Posterior cingulate gyrus (tissue), 11 donors: ENCODE data around the gene SLC4A1AP.
"Not testable (repeated sequence)": the region's sequence is repeated elsewhere in the genome, so short reads cannot be mapped to it uniquely, and the experiment has no call there.

ENCODE experiments used
- DNase-seq, 10 donors: peaks; one replicate each; pipeline versions ENCODE4 v3.0.0 to v3.0.0-alpha.2; 2020 to 2021; ENCODE audit warnings: mixed read lengths in 3 of 10
- intact Hi-C: fragments of 100-400 bp; cut with DNase I; formaldehyde crosslinking; loops from one replicate; pipeline ENCODE4 v1.15.1; 2023

Gene SLC4A1AP

GRCh38 chr2:27663285-27664153 lies at the start of gene SLC4A1AP, which contains the start of gene SUPT7L:
Gene SLC4A1AP, plus strand, starts transcription at chr2:27663889. Its CDS starts 26 bp downstream, at chr2:27663915.
Gene SUPT7L, minus strand, starts transcription at chr2:27663614. Its CDS starts 1,422 bp downstream, at chr2:27662192.
- DNase-seq, result peak; percentile 56 to 94 (median 76)
- intact Hi-C loops, result loop anchor here (5.0 kb wide), 1 partner anchor 36 kb away; the partner anchor contains the start of genes CCDC121 and GPN1

- no peak for DNase-seq
- intact Hi-C loops, result no loop called here
These were observed 49.7 kb upstream of the SLC4A1AP start for GRCh38 chr2:27613985-27614384.

DNA sequence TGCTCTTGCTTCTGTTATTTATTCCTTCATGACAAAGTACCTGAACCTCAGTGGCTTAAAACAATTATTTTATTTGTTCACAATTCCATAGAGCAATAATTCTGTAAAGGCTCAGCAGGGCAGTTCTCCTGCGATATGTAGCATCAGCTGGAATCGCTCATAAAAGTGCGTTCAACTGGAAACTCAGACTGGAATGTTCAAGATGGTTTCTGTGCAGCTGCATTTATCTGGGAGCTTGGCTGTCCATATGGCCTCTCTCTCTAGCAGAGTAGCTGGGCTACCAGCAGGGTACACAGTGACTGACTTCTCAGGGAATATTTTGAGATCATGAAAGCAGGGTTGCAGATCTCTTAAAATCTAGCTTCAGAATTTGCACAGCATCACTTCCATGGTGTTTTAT lies 48.4 kb upstream of the SLC4A1AP start:
- intact Hi-C loops, result no loop called here
- no peak for DNase-seq

DNA sequence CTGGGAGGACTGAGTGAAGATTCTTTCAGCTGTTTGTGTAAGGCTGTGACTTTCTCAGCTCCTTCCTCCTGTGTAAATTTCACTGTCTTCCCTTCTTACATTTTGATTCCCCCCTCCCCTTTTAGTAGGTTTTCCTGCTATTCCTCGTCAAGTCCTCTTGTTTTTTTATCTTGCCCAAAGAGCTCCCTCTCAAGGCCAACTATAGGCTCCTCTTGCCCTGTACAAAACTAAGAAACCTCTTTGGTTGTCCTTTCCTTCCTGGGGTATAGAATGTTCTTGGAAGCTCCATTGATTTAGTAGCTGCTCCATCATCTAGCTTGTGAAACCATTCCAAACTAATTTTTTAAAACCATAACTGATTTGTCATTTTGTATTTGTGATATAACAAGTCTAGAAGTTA lies 42.2 kb upstream of the SLC4A1AP start:
- intact Hi-C loops, result no loop called here

GRCh38 chr2:27622921-27623384 lies 40.7 kb upstream of the SLC4A1AP start:
- intact Hi-C loops, result no loop called here
- no peak for DNase-seq

More for the DNA sequence above, 42.2 kb upstream of the SLC4A1AP start:
- DNase-seq, result no peak

DNA sequence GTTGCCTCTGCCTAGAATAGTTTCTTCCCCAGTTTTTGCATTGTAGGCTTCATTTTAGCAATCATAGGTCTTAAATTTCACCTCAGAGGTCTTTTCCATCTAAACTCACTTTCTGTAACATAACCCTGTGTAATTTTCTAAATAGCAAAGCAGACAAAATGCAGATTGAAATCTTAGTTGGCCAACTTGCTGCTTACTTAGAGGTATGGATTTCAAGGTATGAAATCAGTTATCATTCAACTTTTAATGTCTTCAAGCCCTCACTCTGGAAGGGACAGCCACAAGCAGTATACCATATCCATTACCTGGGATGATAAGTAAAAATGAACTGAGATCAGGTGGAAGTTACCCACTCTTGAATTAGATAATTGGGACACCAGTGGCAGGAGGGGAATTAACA lies 38.7 kb upstream of the SLC4A1AP start:
- no peak for DNase-seq
- intact Hi-C loops, result loop anchor here (5.0 kb wide), 1 partner anchor 37 kb away; the partner anchor contains the start of genes SLC4A1AP and SUPT7L

- intact Hi-C loops, result loop anchor here (5.0 kb wide), 1 partner anchor 36 kb away; the partner anchor contains the start of genes SLC4A1AP and SUPT7L
- not testable (repeated sequence) for DNase-seq
These were observed 37.4 kb upstream of the SLC4A1AP start for GRCh38 chr2:27626323-27626722.

GRCh38 chr2:27626921-27627320 lies 36.8 kb upstream of the SLC4A1AP start:
- not testable (repeated sequence) for DNase-seq
- intact Hi-C loops, result loop anchor here (5.0 kb wide), 1 partner anchor 35 kb away; the partner anchor contains the start of genes SLC4A1AP and SUPT7L

DNA sequence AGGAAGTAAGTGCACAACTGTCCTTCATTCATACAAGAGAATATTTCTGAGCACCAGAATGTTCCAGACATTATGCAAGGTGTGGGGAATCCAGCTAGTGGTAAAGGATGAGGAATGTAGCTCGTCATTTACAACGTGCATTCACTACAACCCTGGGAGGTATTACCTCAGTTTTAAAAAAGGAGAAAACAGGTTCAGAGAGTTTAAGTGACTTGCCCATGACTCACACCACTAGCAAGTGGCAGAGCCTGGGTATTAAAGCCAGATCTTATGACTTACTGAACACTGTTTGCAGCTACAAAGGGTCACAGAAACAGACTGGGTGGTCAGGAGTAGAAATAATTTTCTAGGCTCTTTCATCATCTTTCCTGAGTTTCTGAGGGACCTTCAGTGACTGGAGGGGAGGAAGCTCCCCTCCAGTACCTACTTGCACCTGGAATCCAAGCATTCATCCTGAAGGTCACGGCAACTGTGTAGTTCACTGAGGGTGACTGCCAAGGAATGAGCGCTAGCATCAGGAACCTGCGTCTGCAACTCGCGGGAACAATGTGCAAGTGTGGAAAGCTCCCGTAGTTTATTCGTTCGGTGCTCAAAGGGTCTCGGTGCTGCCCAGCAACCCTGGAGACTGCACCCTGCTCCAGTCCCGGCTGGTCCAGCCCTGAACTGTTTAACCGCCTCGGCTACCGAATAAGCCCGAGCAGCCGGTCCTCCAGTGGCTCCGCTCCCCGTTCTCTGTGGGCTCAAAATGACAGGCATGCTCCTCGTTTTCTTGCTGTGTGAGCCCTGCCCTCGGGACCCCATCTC lies 35.5 kb upstream of the SLC4A1AP start:
- intact Hi-C loops, result loop anchor here (5.0 kb wide), 1 partner anchor 34 kb away; the partner anchor contains the start of genes SLC4A1AP and SUPT7L

GRCh38 chr2:27628767-27629709 lies 34.7 kb upstream of the SLC4A1AP start, which contains the start of the genes CCDC121 and GPN1:
Gene CCDC121, minus strand, starts transcription at chr2:27629012. Its CDS starts 1,213 bp downstream, at chr2:27627799.
Gene GPN1, plus strand, starts transcription at chr2:27629050. Its CDS starts 9 bp downstream, at chr2:27629059.
- peak; percentile 84 to 98 (median 91) for DNase-seq
- intact Hi-C loops, result loop anchor here (5.0 kb wide), 1 partner anchor 33 kb away; the partner anchor contains the start of genes SLC4A1AP and SUPT7L

More for the DNA sequence above, 35.5 kb upstream of the SLC4A1AP start:
- peak in 1 of 10 donors; percentile 13 for DNase-seq

- DNase-seq, result not testable (repeated sequence)
- intact Hi-C loops, result loop anchor here (10.0 kb wide), 1 partner anchor 135 kb away; the partner anchor contains the start of genes FNDC4 and GCKR
These were observed 33.4 kb upstream of the SLC4A1AP start for GRCh38 chr2:27630257-27630656.

DNA sequence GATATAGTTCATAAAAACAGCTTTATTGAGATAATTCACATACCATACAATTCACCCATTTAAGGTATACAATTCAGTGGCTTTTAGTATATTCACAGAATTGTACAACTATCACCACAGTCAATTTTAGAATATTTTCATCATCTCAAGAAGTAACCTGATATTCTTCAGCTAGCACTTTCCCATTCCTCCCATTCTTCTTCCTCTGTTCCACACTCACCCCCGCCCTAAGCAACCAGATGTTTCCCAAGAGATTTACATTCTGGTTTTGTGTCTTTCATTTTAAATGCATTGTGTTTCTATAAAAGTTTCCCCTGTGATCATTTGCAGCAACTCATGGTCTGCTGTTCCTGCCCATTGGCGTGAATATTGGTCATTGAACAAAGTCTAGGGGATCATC lies 29.4 kb upstream of the SLC4A1AP start:
- intact Hi-C loops, result loop anchor here (10.0 kb wide), 1 partner anchor 139 kb away; the partner anchor contains the start of genes FNDC4 and GCKR
- DNase-seq, result no peak

DNA sequence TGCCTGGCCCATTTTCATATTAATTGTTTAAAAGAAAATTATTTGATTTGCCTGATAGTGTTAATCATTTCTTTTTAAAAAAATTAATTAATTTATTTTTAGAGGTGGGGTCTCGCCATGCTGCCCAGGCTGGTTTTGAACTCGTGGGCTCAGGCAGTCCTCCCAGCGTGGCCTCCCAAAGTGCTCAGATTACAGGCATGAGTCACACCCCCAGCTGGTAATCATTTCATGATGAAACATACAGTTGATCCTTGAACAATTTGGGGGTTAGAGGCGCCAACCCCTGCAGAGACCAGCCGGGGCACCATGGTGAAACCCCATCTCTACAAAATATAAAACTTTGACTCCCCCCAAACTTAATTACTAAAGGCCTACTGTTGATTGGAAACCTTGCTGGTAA lies 26.9 kb upstream of the SLC4A1AP start:
- no peak for DNase-seq
- intact Hi-C loops, result loop anchor here (10.0 kb wide), 1 partner anchor 142 kb away; the partner anchor contains the start of genes FNDC4 and GCKR

DNA sequence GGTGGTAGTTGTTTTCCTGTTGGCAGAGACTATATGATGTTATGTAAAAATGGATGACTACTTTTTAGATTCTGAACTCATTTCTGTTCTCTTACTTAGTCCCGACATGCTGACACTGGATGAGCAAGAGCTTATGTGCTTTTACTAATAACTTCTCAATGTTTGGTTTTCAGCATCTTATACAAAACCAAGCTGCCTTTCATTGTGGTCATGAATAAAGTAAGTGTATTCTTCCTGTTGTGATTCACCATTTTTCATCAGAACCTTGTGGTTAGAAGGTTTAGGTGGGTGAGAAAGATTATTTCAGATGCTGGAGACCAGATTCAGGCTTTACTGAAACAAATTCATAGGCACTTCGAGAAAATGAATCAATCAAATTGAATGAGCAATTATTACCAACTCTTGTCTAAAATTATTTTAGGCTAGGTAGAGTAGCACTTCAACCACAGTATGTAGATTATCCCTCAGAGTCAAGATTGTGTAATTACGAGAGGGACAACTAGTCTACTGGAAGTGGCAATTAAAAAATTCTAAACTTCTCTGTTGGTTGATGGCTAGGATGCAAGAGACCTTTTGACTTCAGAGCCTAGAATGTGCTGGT lies 25.6 kb upstream of the SLC4A1AP start:
- DNase-seq, result no peak
- intact Hi-C loops, result loop anchor here (10.0 kb wide), 1 partner anchor 143 kb away; the partner anchor contains the start of genes FNDC4 and GCKR

- no peak for DNase-seq
- intact Hi-C loops, result loop anchor here (10.0 kb wide), 1 partner anchor 144 kb away; the partner anchor contains the start of genes FNDC4 and GCKR
These were observed 25.0 kb upstream of the SLC4A1AP start for GRCh38 chr2:27638709-27639108.

DNA sequence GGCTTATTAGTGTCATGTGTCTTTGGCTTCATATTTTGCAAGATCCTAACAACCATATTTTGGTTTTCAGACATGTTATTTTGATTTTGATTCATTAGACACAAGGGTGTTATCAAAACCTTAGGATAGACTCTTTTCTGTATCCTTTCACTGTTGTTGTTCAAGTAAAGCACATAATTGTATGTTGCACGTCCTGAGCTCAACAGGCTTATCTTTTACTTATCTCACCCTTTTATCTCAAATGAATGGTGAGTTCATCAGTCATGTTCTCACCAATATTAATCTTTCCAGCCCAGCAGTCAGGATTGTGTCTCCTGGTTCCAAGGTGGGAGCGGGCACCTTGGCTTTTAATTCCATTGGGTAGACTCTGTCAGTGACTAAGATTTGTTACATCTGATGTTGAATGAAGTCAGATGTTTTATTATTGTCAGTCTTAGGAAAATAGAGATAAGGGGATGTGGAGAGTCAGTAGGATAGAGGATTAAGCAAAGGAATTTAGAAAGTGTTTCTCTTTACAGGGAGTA lies 22.9 kb upstream of the SLC4A1AP start:
- DNase-seq, result no peak
- intact Hi-C loops, result no loop called here

DNA sequence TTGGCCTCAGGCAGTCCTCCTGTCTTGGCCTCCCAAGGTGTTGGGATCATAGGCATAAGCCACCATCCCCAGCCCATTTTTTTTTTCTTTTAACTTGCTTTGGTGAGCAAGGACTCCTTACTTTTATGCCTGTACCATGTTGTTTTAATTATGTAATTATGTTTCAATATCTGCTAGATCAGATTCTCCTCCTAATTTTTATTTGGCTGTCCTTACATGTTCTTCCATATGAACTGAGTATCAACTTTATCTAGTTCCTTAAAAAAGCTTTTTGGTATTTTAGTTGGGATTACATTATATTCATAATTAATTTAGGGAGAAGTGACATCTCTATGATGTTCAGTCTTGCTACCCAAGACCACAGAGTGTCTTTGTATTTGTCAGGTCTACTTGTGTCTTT lies 18.5 kb upstream of the SLC4A1AP start:
- no peak for DNase-seq
- intact Hi-C loops, result no loop called here

DNA sequence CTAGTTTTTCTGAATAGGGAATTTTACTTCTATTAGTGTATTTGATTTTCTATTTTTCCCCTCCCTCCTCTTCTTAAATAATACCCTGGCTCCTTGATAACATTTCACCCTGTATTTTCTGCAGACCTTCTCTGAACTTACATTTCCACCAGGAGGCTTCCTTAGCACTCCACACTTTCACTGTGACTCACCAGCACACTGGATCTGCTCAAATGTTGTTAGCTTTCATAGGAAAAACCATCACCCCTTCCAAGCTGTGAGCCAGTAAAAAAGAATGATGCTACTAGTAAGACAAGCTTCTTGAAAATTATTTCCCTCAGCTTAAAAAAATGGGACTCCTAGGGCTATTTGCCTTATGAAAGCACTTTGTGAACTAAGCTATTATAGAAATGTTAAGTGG lies 16.4 kb upstream of the SLC4A1AP start:
- DNase-seq, result no peak
- intact Hi-C loops, result no loop called here
